Measurements from ENCODE around the gene JADE2.

The JADE2 gene

DNA sequence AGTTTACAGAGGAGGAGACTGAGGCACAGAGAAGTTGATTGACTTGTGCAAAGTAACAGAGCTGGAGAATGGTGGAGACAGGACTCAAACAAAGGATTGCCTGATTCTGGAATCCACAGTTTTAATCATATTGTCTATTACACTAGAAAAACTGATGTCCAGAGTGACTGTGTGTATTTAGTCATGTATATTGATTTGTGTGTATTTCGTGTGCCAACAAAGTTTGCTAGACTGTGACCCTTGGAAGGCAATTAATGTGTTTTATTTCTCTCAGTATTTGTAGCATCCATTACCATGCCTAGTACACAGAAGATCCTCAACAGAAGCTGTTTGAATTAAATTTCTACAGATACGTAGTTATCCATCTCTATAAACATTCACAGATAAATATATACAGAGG, 5.5 kb upstream of the JADE2 start:
- H3K4me3 ChIP-seq (ENCODE audit: low read length): no peak overlapping the region
- no peak for TF ChIP-seq CTCF (conservative IDR thresholded peaks at IDR 0.05; ENCODE audit: low read length)
- DNase-seq (ENCODE audit: low read depth): no peak

GRCh38 chr5:134521841-134522240, 3.6 kb upstream of the JADE2 start:
- DNase-seq (ENCODE audit: low read depth): no peak
- H3K4me3 ChIP-seq (ENCODE audit: low read length): no peak overlapping the region
- TF ChIP-seq CTCF (conservative IDR thresholded peaks at IDR 0.05; ENCODE audit: low read length): no peak

DNA sequence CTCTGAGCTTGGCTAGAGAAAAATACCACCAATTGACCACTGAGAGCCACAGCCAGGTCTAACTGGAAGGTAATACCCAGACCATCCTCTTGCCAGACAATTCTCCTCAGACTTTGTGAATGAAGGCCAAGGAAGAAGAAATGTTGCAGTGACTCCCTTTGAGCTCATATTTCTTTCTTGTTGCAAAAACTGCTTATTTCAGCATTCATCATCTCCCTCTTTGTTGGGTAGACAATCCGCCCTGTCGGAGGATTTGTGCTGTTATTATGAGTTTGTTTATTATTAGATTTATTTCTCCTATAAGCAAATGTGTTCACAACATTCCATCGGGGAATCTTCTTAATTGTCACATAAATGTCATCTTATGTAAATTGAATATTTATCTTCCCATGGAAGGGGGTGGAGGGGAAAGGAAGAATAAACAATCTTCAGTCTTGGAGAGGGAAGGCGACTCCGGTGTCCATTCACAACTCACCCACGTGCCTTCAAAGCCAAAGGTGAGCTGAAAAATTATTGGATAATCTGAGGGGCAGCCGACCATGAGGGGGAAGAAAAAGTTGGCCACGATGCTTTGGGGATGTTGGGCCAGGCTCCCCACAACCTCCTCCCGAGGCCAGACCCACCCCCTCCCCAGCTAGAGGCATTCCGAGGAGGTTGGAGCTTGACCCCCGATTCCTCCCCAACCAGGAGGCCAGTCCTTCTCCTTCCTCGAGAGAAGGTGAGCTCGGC, 1.8 kb upstream of the JADE2 start:
- DNase-seq (ENCODE audit: low read depth): no peak
- peak overlapping the region; percentile 87 for H3K4me3 ChIP-seq (ENCODE audit: low read length)
- TF ChIP-seq CTCF (conservative IDR thresholded peaks at IDR 0.05; ENCODE audit: low read length): no peak

DNA sequence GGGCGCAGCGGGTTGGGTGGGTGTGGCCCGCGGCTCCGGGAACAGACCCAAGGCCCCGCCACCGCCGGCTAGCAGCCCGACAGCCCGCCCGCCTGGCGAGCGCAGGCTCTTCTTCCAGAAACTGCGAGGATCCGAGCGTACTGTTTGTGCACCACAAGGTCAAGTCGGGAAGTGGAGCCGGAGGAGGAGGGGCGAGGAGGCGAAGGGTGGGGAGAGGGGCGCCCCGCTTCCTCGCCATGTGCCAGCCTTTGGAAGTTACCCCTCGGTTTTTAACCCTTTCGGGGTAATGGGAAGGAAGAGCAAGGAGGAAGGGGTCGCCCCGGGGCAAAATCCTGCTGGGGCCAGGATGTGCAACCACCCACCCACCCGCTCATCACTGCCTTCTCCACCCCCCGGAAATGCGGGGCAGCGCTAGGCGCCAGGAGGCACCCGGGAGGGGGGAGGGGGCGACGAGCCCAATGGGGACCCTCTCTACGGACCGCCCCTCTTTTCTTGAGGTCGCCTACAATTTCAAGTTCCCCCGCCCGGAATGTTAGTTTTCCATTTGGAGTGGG, 1.1 kb upstream of the JADE2 start:
- TF ChIP-seq CTCF (conservative IDR thresholded peaks at IDR 0.05; ENCODE audit: low read length): no peak
- DNase-seq (ENCODE audit: low read depth): peak; percentile 75
- H3K4me3 ChIP-seq (ENCODE audit: low read length): peak overlapping the region; percentile 87

DNA sequence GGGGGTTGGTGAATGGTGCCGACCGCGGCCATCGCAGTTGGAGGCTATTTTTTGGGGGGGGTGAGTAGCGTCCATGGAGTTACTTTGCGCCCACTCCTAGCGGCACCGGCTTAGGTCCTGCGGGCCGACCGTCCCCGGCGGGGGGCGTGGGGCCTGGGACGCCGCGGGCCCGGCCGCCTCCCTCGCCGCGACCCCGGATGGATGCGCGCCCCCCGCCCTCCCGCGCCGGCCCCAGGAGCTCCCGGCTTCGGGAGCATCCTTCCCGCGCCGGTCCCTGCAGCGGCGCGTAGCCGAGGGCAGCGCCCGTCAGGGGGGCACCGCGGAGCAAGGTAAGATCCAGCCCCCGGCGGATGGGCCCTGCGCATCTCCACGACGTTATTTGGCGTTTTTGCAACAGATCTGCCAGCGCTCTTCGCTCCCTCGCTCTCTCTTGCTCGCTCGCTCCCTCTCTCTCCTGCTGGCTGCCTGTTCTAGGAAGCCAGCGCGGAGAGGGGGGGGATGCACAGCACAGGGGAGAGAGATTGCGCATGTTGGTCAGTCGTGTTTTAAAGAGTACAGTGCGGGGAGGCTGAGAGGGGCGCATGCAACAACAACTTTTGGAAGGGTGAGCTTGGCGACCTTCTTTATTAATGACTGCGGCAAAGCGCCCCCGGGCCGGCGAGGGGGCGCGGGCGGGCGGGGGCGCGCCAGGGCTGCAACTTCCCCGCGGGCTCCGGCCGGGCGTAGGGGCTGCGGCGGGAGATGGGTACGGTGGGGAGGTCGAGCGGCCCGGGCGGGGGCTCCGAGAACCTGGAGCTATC, 413 bp downstream of the JADE2 start:
- DNase-seq (ENCODE audit: low read depth): peak; percentile 81
- peak overlapping the region; percentile 87 for H3K4me3 ChIP-seq (ENCODE audit: low read length)
- TF ChIP-seq CTCF (conservative IDR thresholded peaks at IDR 0.05; ENCODE audit: low read length): peak; percentile 7; the same call in 1 of the 2 replicates

GRCh38 chr5:134526483-134527155, 1.1 kb downstream of the JADE2 start:
- no peak for DNase-seq (ENCODE audit: low read depth)
- peak; percentile 14; the same call in 1 of the 2 replicates for TF ChIP-seq CTCF (conservative IDR thresholded peaks at IDR 0.05; ENCODE audit: low read length)

More at GRCh38 chr5:134526483-134527155, 1.1 kb downstream of the JADE2 start:
- H3K4me3 ChIP-seq (ENCODE audit: low read length): peak overlapping the region; percentile 87

Measured in AG10803 (cell line).